T1000 (cell line): Measurements from ENCODE around the gene SMTN.
"Not testable (repeated sequence)": the region's sequence is repeated elsewhere in the genome, so short reads cannot be mapped to it uniquely, and the experiment has no call there.

Experiments used
- DNase-seq: peaks from one replicate; lab custom pipeline; 2025; ENCODE audit warnings: mixed read lengths; lab: John Stamatoyannopoulos, UW

SMTN gene

DNA sequence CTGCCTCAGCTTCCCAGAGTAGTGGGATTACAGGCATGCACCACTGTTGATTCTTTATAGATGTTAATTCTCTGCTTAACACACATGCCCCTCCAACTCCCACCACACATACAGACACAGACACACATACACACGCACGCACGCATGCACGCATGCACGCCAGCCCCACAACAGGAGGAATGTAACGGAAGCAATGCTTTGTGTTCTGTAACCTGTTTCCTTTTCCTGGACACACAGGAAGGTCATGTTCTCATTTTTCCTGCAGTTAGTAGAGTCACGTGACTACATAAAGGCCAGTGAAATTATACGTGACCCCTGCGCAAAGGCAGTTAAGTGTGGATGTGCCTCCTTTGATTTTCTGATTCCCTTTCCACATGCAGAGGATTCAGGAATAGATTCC is 8.0 kb upstream of the SMTN start:
- not testable (repeated sequence) for DNase-seq

- not testable (repeated sequence) for DNase-seq
Measured at GRCh38 chr22:31073545-31074145, 7.5 kb upstream of the SMTN start.

DNA sequence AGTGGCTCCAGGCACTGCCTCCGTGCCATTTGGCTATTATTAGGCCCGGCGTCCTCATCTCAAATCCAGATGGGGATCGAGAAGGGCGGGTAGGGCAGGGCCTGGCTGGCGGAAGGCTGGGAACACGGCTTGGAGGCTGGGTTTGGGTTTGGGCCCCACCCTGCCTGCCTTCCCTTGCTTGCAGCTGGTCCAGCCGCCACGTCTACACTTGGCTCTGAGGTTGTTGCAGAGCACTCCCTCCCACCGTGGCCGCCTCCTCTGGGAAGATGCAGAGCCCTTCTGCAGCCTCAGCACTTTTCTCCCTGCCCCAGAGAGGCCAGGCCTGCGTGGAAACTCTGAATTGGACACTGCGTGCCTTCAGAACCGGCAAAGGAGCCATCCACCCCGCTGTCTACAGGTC is 5.2 kb upstream of the SMTN start:
- DNase-seq: no peak

- no peak for DNase-seq
Measured at GRCh38 chr22:31077681-31078080, 3.4 kb upstream of the SMTN start.

DNA sequence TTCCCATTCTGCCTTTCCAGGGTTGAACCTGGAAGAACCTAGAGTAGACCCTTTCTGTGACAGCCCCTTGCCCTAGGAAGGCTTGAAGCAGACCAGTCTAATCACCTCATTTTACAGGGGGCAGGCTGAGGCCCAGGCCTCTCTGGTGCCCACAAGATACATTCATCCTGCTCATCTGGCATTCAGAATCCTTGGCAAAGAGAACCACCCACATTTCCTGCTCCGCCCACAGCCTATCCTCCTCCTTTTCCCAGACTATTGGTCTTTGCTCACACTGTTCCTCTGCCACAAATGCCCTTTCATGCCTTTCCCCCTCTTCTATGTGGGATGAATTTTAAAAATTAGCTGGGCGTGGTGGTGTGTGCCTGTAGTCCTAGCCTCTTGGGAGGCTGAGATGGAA is 2.7 kb upstream of the SMTN start:
- not testable (repeated sequence) for DNase-seq

- no peak for DNase-seq
Measured at GRCh38 chr22:31079095-31079642, 1.9 kb upstream of the SMTN start.

DNA sequence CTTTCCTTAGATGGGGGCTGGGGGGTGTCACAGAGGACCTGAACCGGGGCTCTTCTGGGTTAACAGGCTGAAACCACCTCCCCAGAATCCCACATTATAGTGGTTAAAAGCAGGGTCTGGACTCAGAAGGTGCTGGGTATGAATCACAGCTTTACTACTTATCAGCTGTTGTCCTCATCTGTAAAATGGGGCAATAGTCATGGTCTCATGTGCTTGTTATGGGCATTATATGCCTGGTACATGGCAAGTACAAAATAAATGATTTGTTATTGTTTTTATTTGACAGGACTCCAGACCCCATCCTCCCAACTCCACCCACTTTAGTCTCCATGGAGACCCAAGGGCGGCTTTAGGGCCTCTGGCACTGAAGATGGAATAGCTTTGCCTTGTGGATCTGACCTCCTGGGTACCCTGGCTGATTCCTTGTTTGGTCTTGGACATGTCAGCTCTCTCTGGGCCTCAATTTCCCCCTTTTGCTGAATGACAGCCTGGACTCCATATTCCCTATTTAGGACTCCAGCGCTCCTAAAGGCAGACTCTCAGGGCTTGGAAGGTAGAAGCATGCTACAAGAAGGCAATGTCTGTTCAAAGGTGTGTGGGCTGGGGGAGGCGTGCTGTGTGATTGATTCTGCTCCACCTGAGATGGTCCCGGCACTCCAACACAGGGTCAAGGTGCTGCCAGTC is 812 bp upstream of the SMTN start:
- DNase-seq: no peak

GRCh38 chr22:31081963-31082605 is 966 bp downstream of the SMTN start:
- peak; percentile 26 for DNase-seq

DNA sequence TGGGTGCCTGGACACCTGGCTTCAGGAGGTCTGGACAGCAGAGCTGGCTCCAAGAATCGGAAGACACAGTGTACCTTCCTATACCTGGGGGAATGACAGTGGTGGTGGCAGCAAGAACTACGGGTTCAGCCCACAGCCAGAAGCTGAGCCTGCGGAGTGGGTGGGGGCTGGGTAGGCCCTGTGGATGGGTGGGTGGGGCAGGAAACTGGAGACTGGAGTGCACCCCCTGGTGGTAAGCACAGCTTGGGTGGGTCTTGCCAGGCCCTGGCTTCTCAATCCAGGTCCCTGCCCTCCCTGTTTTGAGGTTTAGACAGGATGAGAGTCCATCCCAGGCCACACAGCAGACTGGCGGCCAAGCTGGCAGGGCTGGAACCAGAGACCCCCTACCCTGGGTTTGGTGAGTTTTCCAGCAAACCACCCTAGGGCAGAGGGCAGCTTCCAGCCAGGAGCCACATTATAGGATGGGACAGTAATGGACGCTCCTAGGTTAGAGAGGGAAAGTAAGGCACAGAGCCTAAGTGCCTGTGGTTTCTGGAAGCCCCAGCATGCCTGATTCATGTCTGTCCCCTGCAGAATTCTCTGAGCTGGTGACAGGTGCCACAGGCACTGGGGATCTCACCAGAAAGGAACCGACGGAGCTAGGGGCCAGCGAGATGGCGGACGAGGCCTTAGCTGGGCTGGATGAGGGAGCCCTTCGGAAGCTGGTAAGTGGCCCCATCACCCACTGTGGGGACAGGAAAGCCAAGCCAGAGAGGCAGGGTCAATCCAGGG is 1.7 kb downstream of the SMTN start:
- DNase-seq: no peak

DNA sequence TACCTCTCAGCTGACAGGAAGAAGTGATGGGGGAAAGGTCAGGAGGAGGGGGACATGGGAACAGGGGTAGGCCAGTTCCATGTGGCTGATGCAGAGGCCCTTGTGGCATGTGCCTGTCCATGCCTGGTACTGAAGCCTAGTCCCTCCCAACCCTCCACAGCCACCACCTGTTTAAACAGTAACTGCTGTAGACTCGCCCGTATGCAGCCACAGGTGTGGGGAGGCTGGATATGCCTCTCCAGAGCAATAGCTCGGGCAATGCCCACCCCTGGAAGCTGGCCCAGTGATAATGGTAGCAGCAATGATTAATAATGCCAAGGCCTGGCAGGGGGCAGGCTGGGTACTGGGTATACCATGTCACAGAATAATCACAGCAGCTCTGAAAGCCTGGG is 2.3 kb downstream of the SMTN start:
- DNase-seq: no peak

GRCh38 chr22:31083923-31084810 is 3.0 kb downstream of the SMTN start:
- no peak for DNase-seq

DNA sequence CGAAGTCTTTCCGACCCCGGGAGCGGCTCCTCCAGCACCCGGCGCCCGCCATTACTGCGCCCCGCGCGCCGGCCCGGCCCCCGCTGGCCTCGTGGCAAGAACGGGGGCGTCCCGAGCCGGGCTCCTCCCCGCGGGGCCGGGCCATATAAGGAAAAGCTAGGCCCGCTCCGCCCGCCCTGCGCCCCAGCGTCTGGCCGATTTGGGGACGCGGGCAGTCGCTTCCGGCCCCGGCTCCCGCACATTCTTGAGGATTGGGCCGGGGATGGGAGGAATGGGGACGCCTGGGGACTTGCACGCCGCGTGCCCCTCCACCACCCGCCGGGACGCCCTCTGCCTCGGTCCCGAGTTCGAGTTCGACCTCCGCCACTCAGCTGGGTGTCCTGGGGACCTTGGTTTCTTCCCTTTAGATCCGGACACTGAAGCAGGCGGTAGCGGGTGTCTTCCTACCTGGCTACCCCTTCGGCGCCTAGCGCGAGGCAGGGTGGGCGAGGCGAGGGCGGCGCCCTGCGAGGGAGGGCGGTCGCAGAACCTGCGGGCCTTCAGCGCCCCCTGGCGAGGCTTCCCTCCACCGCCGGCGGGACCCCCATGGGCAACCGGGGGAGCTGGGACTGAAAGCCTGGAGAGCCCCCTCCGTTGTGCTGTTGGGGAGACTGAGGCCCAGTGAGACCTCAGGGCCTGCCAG is 3.8 kb downstream of the SMTN start:
- DNase-seq: peak; percentile 33

DNA sequence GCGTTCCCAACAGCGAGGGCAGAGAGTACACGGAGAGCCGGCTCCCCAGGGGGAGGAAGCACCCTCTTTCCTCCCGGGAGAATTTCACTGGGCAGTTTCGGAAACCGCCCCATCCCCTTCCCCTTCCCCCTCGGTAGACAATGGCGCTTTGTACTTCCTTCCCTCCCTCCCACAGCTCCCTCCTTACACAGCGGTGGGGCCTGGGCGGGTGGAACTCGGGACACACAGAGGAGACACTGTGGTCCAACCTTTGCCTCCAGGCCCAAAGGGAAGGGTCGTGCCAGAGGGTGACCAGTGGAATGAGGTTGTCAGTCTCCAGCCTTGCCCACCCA is 4.3 kb downstream of the SMTN start:
- no peak for DNase-seq

GRCh38 chr22:31085928-31086327 is 4.8 kb downstream of the SMTN start:
- DNase-seq: no peak

DNA sequence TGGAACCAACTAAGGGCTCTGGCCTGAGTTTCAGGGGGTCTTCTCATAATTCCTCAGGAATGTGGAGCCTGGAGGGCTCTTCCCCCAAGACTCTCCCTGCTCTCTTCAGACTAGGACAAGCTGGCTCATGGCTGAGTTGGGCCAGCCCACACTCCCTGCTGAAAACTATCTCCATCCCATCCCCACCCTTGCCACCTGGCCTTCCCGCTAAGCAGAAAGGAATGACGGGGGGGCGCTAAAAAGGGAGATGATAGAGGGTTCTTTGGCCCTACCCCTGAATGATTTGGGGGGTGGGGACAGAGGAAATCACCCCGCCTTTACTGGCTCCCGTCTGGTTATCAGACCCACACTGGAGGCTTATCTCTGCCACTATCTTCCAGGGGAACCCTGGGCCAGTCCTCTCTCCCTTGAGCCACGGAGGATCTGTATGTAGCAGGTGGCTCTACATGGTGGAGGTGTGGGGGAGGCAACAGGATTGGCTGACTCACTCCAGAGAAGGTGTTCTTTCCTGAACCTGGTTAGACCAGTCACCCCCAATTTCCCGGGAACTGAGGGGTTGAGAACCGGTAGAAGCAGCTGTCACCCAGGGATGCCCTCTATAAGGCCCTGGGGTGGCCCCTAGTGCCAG is 5.7 kb downstream of the SMTN start:
- DNase-seq: no peak

DNA sequence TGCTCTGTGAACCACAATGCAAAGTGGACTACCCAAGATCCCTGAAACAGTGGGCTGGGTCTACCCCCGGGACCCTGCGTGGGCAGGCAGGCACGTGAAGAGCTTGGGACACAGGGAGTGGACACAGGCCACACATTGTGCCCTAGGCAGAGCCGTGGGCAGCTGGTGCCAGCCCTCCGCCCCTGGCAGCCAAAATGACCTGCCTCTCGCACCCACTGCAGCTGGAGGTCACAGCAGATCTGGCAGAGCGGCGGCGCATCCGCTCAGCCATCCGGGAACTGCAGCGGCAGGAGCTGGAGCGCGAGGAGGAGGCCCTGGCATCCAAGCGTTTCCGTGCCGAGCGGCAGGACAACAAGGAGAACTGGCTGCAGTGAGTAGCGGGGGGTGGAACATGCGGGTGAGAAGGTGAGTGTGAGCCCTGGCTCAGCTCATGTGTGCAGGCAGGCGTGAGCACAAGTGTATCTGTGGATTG is 6.7 kb downstream of the SMTN start:
- no peak for DNase-seq

DNA sequence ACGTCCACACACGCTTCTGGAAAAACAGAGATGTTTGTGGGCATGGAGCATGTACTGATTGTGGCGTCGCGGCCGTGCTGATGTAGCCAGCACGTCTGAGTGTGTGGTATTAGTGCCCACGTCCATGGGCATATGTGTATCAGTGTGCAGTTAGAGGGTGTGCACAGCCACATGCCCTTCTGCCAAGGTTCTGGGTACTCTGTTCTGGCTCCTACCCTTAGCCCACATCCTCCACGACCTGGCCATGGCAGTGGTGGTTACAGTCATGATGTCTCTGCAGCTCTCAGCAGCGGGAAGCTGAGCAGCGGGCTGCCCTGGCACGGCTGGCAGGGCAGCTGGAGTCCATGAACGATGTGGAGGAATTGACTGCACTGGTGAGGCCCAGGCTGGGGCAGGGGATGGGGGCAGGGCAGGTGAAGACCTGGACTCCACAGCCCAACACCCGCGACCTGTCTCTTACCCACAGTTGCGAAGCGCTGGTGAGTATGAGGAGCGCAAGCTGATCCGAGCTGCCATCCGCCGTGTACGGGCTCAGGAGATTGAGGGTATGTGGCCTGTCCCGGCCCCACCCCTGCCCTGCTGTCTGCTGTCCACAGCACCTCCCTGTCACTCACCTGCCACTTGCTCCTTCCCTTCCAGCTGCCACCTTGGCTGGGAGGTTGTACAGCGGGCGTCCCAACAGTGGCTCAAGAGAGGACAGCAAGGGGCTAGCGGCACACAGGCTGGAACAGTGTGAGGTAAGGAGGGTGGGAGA is 7.3 kb downstream of the SMTN start:
- DNase-seq: no peak

GRCh38 chr22:31089160-31090100 is 8.3 kb downstream of the SMTN start:
- DNase-seq: peak; percentile 14
